ENCODE data around the gene CFAP126.
A peak's percentile ranks its signal among the peaks of the same experiment; 100 is the strongest.
"Not testable (repeated sequence)": the region's sequence is repeated elsewhere in the genome, so short reads cannot be mapped to it uniquely, and the experiment has no call there.

Gene CFAP126

DNA sequence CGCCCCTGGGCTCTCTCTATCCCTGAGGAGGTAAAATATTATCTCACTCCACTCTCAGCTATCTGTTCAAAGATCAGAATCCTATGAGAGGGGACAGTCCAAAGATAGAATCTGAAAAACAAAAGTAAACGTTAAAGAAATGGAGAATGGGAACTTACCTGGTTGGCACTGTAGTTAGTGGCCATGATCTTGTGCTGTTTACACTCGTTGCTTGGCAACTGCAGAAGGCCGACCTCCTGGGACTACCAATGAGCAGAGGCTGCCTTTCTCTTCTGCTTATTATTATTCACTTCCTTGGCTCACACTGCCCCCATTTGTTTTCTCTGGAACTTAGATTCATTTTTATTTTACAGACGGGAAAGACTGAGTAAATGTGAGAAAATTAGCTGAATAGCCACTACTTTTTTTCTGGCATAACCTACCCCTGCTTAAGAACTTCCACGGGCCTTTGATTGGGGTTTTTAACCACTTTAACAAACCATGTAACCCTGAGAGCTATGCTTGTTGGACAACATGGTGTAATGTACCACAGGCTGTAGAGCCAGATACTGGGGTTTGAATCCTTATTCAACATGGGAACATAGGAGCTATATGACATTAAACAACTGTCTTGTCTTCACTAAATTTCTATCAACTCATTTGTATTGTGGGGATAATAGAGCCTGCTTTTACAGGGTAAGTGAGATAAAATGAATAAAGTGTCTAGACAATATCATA, at the start of gene CFAP126:
Gene CFAP126, minus strand, starts transcription at position 193 of the 717 bp plus-strand sequence. Its CDS starts 8 bp downstream, at position 185.
- H3K27me3 Mint-ChIP-seq, result no peaks in the 10 kb centered on the region
- H3K27ac Mint-ChIP-seq, result peak within 1 kb of the TSS; percentile 71
- H3K4me3 Mint-ChIP-seq, result no peak within 1 kb of the TSS
- H3K9me3 Mint-ChIP-seq, result no peaks in the 10 kb centered on the region
- peaks cover 29% of the 10 kb centered on the region for H3K4me1 Mint-ChIP-seq (ENCODE audit: low read depth)
- H3K36me3 Mint-ChIP-seq (ENCODE audit: low read depth), result peaks cover 48% of the 10 kb centered on the region

DNA sequence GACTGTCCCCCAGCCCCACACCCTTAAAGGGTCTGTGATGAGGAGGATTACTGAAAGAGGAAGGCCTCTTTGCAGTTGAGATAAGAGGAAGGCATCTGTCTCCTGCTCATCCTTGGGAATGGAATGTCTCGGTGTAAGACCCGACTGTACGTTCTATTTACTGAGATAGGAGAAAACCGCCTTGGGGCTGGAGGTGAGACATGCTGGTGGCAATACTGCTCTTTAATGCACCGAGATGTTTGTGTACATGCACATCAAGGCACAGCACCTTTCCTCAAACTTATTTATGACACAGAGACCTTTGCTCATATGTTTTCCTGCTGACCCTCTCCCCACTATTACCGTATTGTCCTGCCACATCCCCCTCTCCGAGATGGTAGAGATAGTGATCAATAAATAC, 45.4 kb upstream of the CFAP126 start:
- H3K27ac Mint-ChIP-seq, result not testable (repeated sequence)
- H3K4me1 Mint-ChIP-seq (ENCODE audit: low read depth), result peaks cover 19% of the 10 kb centered on the region

GRCh38 chr1:161410636-161410970, 42.9 kb upstream of the CFAP126 start:
- H3K4me1 Mint-ChIP-seq (ENCODE audit: low read depth), result peaks cover 19% of the 10 kb centered on the region
- not testable (repeated sequence) for H3K27me3 Mint-ChIP-seq; H3K36me3 Mint-ChIP-seq (ENCODE audit: low read depth); H3K4me3 Mint-ChIP-seq; H3K9me3 Mint-ChIP-seq; H3K27ac Mint-ChIP-seq

More for the DNA sequence above, 45.4 kb upstream of the CFAP126 start:
- not testable (repeated sequence) for H3K4me3 Mint-ChIP-seq; H3K9me3 Mint-ChIP-seq; H3K27me3 Mint-ChIP-seq; H3K36me3 Mint-ChIP-seq (ENCODE audit: low read depth)

- Mint-ChIP-seq H3K27ac (peak overlapping the region; percentile 62), H3K4me1 (ENCODE audit: low read depth) (peaks cover 19% of the 10 kb centered on the region), H3K4me3 (peak overlapping the region; percentile 1)
- H3K9me3 Mint-ChIP-seq; H3K27me3 Mint-ChIP-seq; H3K36me3 Mint-ChIP-seq (ENCODE audit: low read depth): not testable (repeated sequence)
Observed at GRCh38 chr1:161409848-161410635, 42.4 kb upstream of the CFAP126 start.

- Mint-ChIP-seq H3K27me3 (peaks cover 8% of the 10 kb centered on the region), H3K4me1 (ENCODE audit: low read depth) (peaks cover 26% of the 10 kb centered on the region), H3K27ac (no peak overlapping the region), H3K4me3 (no peak overlapping the region), H3K9me3 (peaks cover 4% of the 10 kb centered on the region), H3K36me3 (ENCODE audit: low read depth) (peaks cover 5% of the 10 kb centered on the region)
Observed at GRCh38 chr1:161408429-161409052, 40.9 kb upstream of the CFAP126 start.

GRCh38 chr1:161407451-161407985, 39.8 kb upstream of the CFAP126 start:
- Mint-ChIP-seq H3K4me3 (no peak overlapping the region), H3K27me3 (peaks cover 11% of the 10 kb centered on the region), H3K27ac (no peak overlapping the region), H3K36me3 (ENCODE audit: low read depth) (peaks cover 5% of the 10 kb centered on the region), H3K4me1 (ENCODE audit: low read depth) (peaks cover 31% of the 10 kb centered on the region), H3K9me3 (peaks cover 4% of the 10 kb centered on the region)

DNA sequence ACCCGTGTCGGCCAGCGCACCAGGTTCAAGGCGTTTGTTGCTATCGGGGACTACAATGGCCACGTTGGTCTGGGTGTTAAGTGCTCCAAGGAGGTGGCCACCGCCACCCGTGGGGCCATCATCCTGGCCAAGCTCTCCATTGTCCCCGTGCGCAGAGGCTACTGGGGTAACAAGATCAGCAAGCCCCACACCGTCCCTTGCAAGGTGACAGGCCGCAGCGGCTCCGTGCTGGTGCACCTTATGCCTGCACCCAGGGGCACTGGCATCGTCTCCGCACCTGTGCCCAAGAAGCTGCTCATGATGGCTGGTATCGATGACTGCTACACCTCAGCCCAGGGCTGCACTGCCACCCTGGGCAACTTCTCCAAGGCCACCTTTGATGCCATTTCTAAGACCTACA, 38.9 kb upstream of the CFAP126 start:
- Mint-ChIP-seq H3K4me1 (ENCODE audit: low read depth) (peaks cover 36% of the 10 kb centered on the region), H3K27me3 (peaks cover 11% of the 10 kb centered on the region)
- H3K4me3 Mint-ChIP-seq; H3K36me3 Mint-ChIP-seq (ENCODE audit: low read depth); H3K27ac Mint-ChIP-seq; H3K9me3 Mint-ChIP-seq: not testable (repeated sequence)

DNA sequence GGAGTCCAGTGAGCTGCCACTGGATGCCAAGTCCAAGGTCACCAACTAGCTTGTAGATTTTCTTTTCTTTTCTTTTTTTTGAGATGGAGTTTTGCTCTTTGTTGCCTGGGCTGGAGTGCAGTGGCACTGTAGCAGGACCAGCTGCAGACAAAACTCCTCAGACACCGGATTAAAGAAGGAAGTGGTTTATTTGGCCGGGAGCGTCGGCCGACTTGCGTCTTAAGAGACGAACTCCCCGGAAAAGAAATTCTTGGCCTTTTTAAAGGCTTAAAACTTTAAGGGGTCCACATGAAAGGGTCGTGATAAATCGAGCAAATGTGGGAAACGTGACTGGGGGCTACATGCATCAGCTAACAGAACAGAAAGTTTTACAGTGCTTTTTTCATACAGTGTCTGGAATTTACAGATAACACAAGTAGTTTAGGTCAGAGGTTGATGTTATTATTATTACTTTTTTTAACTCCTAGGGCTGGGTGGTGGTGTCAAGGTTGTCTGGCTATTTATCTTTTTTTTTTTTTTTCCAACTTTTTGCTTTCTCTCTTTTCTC, 36.4 kb upstream of the CFAP126 start:
- Mint-ChIP-seq H3K36me3 (ENCODE audit: low read depth) (peaks cover 10% of the 10 kb centered on the region), H3K4me1 (ENCODE audit: low read depth) (peaks cover 38% of the 10 kb centered on the region), H3K4me3 (no peak overlapping the region), H3K27ac (no peak overlapping the region), H3K9me3 (peaks cover 7% of the 10 kb centered on the region), H3K27me3 (peaks cover 11% of the 10 kb centered on the region)

- H3K9me3 Mint-ChIP-seq, result peaks cover 7% of the 10 kb centered on the region
- H3K4me1 Mint-ChIP-seq (ENCODE audit: low read depth), result peaks cover 49% of the 10 kb centered on the region
- peaks cover 11% of the 10 kb centered on the region for H3K27me3 Mint-ChIP-seq
- H3K27ac Mint-ChIP-seq, result no peak overlapping the region
- peaks cover 13% of the 10 kb centered on the region for H3K36me3 Mint-ChIP-seq (ENCODE audit: low read depth)
- H3K4me3 Mint-ChIP-seq, result no peak overlapping the region
Observed at GRCh38 chr1:161402446-161402845, 34.8 kb upstream of the CFAP126 start.

- Mint-ChIP-seq H3K27me3 (peaks cover 11% of the 10 kb centered on the region), H3K4me1 (ENCODE audit: low read depth) (peaks cover 49% of the 10 kb centered on the region), H3K9me3 (peaks cover 7% of the 10 kb centered on the region), H3K36me3 (ENCODE audit: low read depth) (peaks cover 13% of the 10 kb centered on the region), H3K27ac (peak overlapping the region; percentile 100), H3K4me3 (peak overlapping the region; percentile 98)
Observed at GRCh38 chr1:161399257-161399998, 31.8 kb upstream of the CFAP126 start.

GRCh38 chr1:161398900-161399256, 31.2 kb upstream of the CFAP126 start:
- peaks cover 11% of the 10 kb centered on the region for H3K36me3 Mint-ChIP-seq (ENCODE audit: low read depth)
- H3K27ac Mint-ChIP-seq, result peak overlapping the region; percentile 100
- peak overlapping the region; percentile 98 for H3K4me3 Mint-ChIP-seq
- peaks cover 45% of the 10 kb centered on the region for H3K4me1 Mint-ChIP-seq (ENCODE audit: low read depth)
- H3K27me3 Mint-ChIP-seq, result peaks cover 7% of the 10 kb centered on the region
- H3K9me3 Mint-ChIP-seq, result peaks cover 6% of the 10 kb centered on the region

DNA sequence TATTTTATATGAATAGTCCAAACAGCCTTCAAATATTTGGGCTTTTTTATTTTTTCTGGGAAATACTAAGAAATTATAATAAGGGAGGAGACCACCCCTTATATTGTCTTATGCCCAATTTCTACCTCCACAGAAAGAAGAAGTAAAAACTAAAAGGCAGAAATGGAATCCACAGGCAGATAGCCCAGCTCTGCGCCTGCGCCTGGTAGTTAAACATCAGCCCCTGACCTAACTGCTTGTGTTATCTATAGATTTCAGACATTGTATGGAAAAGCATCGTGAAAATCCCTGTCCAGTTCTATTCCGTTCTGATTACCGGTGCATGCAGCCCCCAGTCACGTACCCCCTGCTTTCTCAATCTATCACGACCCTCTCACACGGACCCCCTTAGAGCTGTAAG, 29.4 kb upstream of the CFAP126 start:
- H3K4me1 Mint-ChIP-seq (ENCODE audit: low read depth), result peaks cover 44% of the 10 kb centered on the region
- H3K27ac Mint-ChIP-seq, H3K4me3 Mint-ChIP-seq: not testable (repeated sequence)

GRCh38 chr1:161393151-161393550, 25.5 kb upstream of the CFAP126 start:
- Mint-ChIP-seq H3K4me3 (no peak overlapping the region), H3K9me3 (no peaks in the 10 kb centered on the region), H3K4me1 (ENCODE audit: low read depth) (peaks cover 30% of the 10 kb centered on the region), H3K36me3 (ENCODE audit: low read depth) (no peaks in the 10 kb centered on the region), H3K27ac (no peak overlapping the region), H3K27me3 (no peaks in the 10 kb centered on the region)

More for the DNA sequence above, 29.4 kb upstream of the CFAP126 start:
- H3K9me3 Mint-ChIP-seq; H3K36me3 Mint-ChIP-seq (ENCODE audit: low read depth); H3K27me3 Mint-ChIP-seq: not testable (repeated sequence)

DNA sequence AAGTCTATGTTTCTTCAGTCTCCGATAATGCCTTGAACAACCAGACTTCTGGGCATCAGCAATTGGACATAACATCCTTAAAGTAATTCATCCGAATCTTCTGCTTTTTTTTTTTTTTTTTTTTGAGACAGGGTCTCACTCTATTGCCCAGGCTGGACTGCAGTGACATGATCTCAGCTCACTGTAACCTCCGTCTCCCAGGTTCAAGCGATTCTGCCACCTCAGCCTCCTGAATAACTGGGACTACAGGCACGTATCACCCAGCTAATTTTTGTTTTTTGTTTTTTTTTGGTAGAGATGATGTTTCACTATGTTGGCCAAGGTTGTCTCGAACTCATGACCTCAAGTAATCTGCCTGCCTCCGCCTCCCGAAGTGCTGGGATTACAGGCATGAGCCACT, 23.9 kb upstream of the CFAP126 start:
- H3K9me3 Mint-ChIP-seq, result no peaks in the 10 kb centered on the region
- no peaks in the 10 kb centered on the region for H3K27me3 Mint-ChIP-seq
- H3K36me3 Mint-ChIP-seq (ENCODE audit: low read depth), result no peaks in the 10 kb centered on the region
- peak overlapping the region; percentile 16 for H3K27ac Mint-ChIP-seq
- no peak overlapping the region for H3K4me3 Mint-ChIP-seq
- H3K4me1 Mint-ChIP-seq (ENCODE audit: low read depth), result peaks cover 40% of the 10 kb centered on the region
